Loucy (cell line): ENCODE data around the gene PARP15.

ENCODE experiments used
- CTCF ChIP-seq: fragments of 200-600 bp; sonication (generic); conservative IDR thresholded peaks from 2 replicates; pipeline ENCODE4 v1.5.1; 2014; ENCODE audit warnings: mild to moderate bottlenecking, antibody characterized with exemption, low read length
- EZH2phosphoT487 ChIP-seq: fragments of 200-600 bp; IDR thresholded peaks from 2 replicates; pipeline ENCODE4 v1.6.1; 2018; ENCODE audit warnings: antibody characterized with exemption, mild to moderate bottlenecking, moderate library complexity, borderline replicate concordance

- TF ChIP-seq CTCF (no peak), EZH2phosphoT487 (no peak)
Observed at GRCh38 chr3:122546151-122546550, 31.3 kb upstream of the PARP15 start.
